Measurements from ENCODE around the gene ALDH1A2. TPM values are rescaled to one million over a fixed set of nuclear protein-coding genes. Genes with fewer than 3 reads are reported as not detected.

Gene ALDH1A2
- total and polyA plus RNA-seq, 7 donors, result 1.2 to 12.5 (median 4.4) TPM

DNA sequence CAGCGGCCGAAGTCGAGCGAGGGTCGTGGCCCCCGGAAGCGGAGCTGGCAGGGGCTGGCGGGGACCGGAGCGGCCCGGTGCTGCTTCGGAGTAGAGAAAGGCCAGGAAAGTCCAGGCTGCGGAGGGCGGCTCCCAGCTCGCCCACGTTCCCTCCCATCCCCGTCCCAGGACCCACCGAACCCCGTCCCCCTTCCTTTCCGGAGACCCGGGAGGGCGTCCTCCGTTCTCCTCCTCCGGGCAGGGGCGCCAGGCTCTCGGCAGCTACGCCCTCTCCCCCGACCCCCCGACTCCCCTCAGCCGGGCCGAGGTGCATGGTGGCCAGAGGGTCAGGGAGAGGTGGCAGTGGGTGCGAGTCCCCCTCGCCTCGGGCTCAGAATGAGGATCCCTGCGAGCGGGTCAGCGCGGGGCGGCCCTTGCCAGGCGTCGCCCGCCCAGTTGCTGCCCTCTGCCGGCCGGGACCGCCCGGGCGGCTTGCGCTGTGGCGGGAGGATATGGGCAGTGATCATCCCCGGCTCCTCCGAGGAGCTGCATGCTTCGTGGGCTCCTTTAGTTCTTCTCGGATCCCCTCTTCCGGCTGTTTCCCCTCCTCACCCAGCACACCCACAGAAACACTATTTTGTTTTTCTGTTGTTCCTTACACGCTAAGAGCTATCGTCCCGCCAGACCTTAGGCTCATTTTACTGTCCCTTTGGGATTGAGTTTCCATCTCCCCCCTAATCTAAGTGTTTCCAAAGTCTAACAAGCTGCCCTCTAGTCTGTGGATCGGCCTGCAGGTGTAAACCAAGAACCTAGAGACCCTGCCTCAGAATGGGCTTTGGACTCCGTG is 744 bp upstream of the ALDH1A2 start:
- H3K4me1 ChIP-seq, result peaks cover 0 to 16% (median 16%) of the 10 kb centered on the region in 4 donors
- peak overlapping the region; percentile 19 to 52 (median 43) for H3K4me3 ChIP-seq
- H3K9me3 ChIP-seq, result no peaks in the 10 kb centered on the region
- DNase-seq, result peak; percentile 71
- WGBS, 2 donors, result 6 to 8% methylated on average over 59 of the region's 59 CpGs
- no peak for TF ChIP-seq EP300 (IDR thresholded peaks at IDR 0.05)
- TF ChIP-seq, protein P1, sequence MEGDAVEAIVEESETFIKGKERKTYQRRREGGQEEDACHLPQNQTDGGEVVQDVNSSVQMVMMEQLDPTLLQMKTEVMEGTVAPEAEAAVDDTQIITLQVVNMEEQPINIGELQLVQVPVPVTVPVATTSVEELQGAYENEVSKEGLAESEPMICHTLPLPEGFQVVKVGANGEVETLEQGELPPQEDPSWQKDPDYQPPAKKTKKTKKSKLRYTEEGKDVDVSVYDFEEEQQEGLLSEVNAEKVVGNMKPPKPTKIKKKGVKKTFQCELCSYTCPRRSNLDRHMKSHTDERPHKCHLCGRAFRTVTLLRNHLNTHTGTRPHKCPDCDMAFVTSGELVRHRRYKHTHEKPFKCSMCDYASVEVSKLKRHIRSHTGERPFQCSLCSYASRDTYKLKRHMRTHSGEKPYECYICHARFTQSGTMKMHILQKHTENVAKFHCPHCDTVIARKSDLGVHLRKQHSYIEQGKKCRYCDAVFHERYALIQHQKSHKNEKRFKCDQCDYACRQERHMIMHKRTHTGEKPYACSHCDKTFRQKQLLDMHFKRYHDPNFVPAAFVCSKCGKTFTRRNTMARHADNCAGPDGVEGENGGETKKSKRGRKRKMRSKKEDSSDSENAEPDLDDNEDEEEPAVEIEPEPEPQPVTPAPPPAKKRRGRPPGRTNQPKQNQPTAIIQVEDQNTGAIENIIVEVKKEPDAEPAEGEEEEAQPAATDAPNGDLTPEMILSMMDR (IDR thresholded peaks at IDR 0.05), result peak; percentile 39 to 89 (median 58)
- peak overlapping the region in 2 of 4 donors; percentile 3 to 25 for H3K27ac ChIP-seq
- no peaks in the 10 kb centered on the region for H3K36me3 ChIP-seq
- peaks cover 25 to 65% (median 38%) of the 10 kb centered on the region in 3 donors for H3K27me3 ChIP-seq
- intact Hi-C loops (cut with DNase I), result loop anchor here (2.0 to 10.0 kb wide), 4 partner anchors 97 to 511 kb away; no protein-coding TSS in a partner anchor

DNA sequence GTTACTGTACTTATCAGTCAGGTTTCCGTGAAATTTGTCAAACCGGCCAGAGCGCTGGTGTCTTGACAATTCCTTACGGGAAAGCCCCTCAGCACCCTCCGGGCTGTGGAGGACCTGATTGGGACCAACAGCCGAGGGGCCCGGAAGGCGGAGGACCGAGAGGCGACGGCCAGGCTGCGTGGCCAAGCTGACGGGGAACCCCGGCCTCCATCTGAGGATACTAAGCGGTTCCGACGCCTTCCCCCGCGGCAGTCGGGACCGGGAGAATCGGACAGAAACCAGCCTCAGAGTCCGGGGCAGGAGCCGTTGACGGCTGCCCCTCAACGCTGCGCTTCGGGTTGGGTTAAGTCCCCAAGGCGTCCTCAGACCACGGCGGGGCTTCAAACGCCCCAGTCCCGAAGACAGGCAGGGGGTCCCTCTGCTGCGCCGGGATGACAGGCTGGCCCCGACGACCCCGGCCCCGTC is 499 bp downstream of the ALDH1A2 start:
- Histone ChIP-seq H3K9me3 (no peaks in the 10 kb centered on the region), H3K27ac (peak overlapping the region in 2 of 4 donors; percentile 25 to 44), H3K36me3 (no peaks in the 10 kb centered on the region), H3K27me3 (peaks cover 25 to 65% (median 38%) of the 10 kb centered on the region in 3 donors), H3K4me3 (peak overlapping the region in 3 of 4 donors; percentile 35 to 52 (median 51)), H3K4me1 (peaks cover 0 to 16% (median 16%) of the 10 kb centered on the region in 4 donors)
- WGBS, 2 donors, result 5 to 6% methylated on average over 39 of the region's 39 CpGs
- intact Hi-C loops (cut with DNase I), result loop anchor here (5.0 to 10.0 kb wide), 3 partner anchors 313 to 510 kb away; no protein-coding TSS in a partner anchor
- DNase-seq, result peak; percentile 60
- peak in 1 of 4 donors; percentile 13 for TF ChIP-seq POLR2AphosphoS5 (IDR thresholded peaks at IDR 0.05)
- no peak for TF ChIP-seq EP300 (IDR thresholded peaks at IDR 0.05)
- TF ChIP-seq POLR2A (IDR thresholded peaks at IDR 0.05), result no peak
- TF ChIP-seq, protein P1 (IDR thresholded peaks at IDR 0.05), result no peak

DNA sequence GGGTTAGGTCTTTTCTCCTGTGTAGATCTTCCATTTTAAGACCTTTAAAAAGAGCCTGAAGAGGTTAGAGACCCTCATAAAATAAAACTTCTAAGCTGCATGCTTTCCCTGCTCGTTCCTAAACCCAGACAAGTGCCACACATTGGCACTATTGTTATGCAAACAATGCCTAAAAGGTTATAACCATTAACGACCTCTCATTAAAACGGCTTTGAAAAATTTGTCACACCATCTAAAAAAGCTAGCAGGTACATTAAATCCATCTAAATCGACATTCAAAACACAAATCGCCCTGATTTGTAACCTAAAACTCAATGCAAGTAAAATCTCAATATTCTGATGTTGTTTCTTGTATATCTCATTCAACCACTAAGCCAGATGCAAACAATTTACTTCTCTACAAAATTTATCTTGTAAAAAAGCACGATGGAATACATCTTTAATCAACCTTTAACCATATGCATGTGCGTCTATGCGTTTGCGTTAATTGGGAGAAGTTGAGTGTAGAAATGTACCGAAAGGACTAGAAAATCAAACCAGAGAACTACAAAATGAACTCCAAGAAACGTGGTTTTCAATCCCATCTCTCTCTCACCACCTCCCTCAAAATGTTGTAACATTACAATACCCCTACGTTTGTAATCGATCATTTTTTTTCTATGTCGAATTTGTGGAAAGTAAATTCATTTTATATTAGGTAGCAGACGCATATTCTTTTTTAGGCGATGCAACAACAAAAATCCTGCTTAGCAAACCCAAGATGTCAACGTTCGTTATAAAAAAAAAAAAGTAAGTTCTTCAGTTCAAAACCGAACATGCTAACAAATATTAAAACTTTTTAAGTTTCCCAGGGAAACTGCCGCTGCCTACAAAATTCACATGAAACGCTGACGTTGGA is 1.2 kb downstream of the ALDH1A2 start:
- H3K9me3 ChIP-seq, result no peaks in the 10 kb centered on the region
- TF ChIP-seq POLR2A (IDR thresholded peaks at IDR 0.05) (no peak), POLR2AphosphoS5 (IDR thresholded peaks at IDR 0.05) (peak in 2 of 4 donors; percentile 21 to 25), EP300 (IDR thresholded peaks at IDR 0.05) (no peak)
- TF ChIP-seq, protein P1 (IDR thresholded peaks at IDR 0.05), result no peak
- peak overlapping the region in 1 of 4 donors; percentile 51 for H3K4me3 ChIP-seq
- H3K4me1 ChIP-seq, result peaks cover 0 to 16% (median 16%) of the 10 kb centered on the region in 4 donors
- intact Hi-C loops (cut with DNase I), result loop anchor here (10.0 kb wide), 2 partner anchors 400 to 510 kb away; no protein-coding TSS in a partner anchor
- H3K27me3 ChIP-seq, result peaks cover 25 to 65% (median 38%) of the 10 kb centered on the region in 3 donors
- no peak overlapping the region for H3K27ac ChIP-seq
- H3K36me3 ChIP-seq, result no peaks in the 10 kb centered on the region
- DNase-seq, result no peak
- WGBS, 2 donors, result 21 to 22% methylated on average over 22 of the region's 22 CpGs

DNA sequence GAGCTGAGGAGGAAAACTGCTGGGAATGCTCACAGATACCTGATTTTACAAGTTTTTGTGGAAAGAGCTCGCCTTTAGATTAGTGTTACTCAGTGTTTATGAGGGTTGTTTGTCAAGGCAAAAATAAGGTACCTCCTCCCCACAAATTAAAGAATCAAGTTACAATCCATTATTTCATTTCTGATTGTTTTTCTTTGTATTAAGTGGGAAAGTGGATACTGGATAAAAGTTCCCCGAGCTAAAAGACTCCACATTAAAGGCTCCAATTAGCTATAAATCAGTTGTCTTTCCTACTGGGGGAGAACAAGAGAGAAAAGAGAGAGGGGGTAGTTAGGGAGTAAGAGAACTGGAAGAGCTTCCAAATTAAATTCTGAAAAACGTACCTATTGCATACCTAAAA is 1.9 kb downstream of the ALDH1A2 start:
- Histone ChIP-seq H3K27me3 (peaks cover 25 to 58% (median 38%) of the 10 kb centered on the region in 3 donors), H3K4me1 (peaks cover 0 to 16% (median 16%) of the 10 kb centered on the region in 4 donors), H3K9me3 (no peaks in the 10 kb centered on the region), H3K27ac (no peak overlapping the region), H3K4me3 (no peak overlapping the region), H3K36me3 (no peaks in the 10 kb centered on the region)
- TF ChIP-seq, protein P1 (IDR thresholded peaks at IDR 0.05), result no peak
- 36 to 45% methylated on average over 3 of the region's 3 CpGs for WGBS, 2 donors
- intact Hi-C loops (cut with DNase I), result loop anchor here (10.0 kb wide), 2 partner anchors 399 to 509 kb away; no protein-coding TSS in a partner anchor
- no peak for DNase-seq

Measured in sigmoid colon (tissue), 7 donors.